ENCODE data around the gene ZFAND2A.

- TF ChIP-seq CTCF (IDR thresholded peaks at IDR 0.05) (no peak), POLR2AphosphoS5 (IDR thresholded peaks at IDR 0.05) (no peak), POLR2A (IDR thresholded peaks at IDR 0.05) (no peak)
Observed at GRCh38 chr7:1174881-1175596, 15.0 kb upstream of the ZFAND2A start.

All from suprapubic skin (tissue), 4 donors.